HG02884 (cell line): Measurements from ENCODE around the gene NEDD4L.
"Not testable (repeated sequence)": the region's sequence is repeated elsewhere in the genome, so short reads cannot be mapped to it uniquely, and the experiment has no call there.

Experiments used
- ATAC-seq: cut with Tn5 transposase; IDR thresholded peaks from one replicate; pipeline ENCODE4 v1.9.1; 2021; ENCODE audit warnings: mild to moderate bottlenecking, moderate library complexity; ENCODE audit not compliant: unreplicated experiment

Gene NEDD4L

GRCh38 chr18:58256316-58257080, 212.5 kb downstream of the NEDD4L start:
- no peak for ATAC-seq

DNA sequence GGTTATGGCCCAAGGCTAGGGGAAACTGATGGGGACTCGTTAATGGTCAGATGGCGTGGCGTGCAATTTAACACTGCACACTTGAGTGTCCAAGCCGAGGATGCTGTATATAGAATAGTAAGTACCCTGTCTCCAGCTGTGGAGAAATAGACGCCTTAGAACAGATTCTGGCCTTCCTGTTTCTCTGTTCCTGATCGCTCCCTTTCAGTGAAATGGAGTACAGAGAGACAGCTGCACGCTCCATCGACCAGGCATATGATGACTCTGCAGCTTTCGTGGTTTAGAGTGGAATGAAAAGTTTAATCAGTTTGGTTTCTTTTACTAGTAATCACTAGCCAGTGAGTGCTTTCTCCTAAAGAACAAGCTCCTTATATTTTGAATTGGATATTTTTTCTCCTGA, 213.4 kb downstream of the NEDD4L start:
- no peak for ATAC-seq

DNA sequence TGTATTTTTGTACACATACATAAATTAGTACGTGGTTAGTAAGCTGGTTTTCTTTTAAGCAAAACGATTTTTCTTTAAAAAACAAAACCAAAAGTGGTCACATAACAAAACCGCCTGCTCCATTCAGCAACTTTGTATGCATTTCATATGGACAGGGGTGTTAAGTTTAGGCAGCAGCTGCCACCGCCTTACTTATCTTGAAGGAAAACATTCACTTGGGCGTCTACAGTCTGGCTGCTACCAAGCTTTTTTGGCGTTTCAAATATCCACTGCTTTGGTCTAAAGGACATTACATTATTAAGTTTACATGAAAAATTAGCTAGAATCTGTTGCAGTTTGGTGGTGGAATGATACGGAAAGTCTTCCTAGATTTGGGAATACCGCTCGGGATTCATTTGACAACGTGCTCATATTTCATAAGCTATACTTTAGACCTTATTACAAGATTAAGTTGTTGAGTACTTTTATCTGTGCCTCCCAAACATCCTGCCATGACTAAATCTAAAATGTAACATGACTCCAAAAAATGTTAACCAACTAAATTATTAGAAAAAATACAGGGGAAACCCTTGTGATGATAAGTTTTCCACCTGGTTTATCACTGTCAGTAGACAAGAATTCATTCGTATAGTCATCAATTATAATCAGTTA, 214.8 kb downstream of the NEDD4L start:
- ATAC-seq = no peak

DNA sequence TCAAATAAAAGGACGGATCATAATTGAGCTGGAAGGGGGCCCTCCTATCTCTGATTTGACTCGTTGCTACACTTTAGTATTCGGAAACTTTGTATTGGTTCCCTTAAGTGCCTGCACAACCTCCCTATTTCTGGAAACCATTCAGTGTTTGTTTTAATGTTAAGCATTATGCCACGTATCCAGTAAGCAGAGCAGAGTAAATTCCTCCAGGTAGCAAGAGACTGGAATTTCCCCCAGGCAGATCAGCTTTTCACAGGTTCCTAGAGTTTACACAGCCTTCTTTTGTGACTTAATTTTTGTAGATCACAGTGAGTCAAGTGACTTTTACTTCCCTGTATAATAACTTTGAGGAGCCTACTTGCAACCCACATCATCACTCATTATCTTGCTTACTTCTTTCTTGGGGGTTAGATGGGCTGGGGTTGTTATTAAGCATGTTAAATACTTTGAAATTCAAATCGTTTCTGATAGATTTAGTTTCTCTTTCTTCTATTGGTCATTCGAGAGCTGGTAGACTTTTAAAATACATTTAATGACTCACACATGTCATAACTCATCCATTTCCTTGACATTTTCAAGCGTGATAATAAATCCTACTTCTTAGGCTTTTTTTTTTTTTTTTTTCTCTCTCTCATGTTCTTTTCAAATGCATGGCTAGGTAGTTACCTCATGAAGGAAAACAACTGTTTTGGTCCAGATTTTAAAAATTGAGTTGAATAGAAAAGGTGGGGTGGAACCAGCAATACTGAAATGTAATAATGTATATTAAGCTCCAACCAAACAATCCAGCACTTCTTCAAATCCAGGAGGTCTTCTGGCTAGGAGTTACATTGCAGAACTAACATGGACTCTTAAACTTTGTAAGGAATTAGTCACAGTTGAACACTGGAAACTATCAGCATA, 219.3 kb downstream of the NEDD4L start:
- ATAC-seq = no peak

GRCh38 chr18:58264075-58264474, 220.0 kb downstream of the NEDD4L start:
- ATAC-seq = no peak

- ATAC-seq = no peak
These were observed 220.8 kb downstream of the NEDD4L start for GRCh38 chr18:58264840-58265239.

DNA sequence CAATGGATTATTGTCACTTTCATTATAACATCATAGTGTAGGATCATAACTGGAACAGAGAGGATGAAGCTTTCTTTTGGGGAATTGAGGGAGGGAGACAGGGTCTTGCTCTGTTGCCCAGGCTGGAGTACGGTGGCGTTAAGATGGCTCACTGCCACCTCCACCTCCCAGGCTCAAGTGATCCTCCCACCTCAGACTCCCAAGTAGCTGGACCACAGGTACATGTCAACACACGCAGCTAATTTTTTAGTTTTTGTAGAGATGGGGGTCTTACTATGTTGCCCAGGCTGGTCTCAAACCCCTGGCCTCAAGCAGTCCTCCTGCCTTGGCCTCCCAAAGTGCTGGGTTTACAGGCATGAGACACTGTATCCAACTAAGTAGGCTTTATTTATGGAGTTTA, 221.5 kb downstream of the NEDD4L start:
- ATAC-seq = not testable (repeated sequence)

- no peak for ATAC-seq
These were observed 222.3 kb downstream of the NEDD4L start for GRCh38 chr18:58266291-58266690.

DNA sequence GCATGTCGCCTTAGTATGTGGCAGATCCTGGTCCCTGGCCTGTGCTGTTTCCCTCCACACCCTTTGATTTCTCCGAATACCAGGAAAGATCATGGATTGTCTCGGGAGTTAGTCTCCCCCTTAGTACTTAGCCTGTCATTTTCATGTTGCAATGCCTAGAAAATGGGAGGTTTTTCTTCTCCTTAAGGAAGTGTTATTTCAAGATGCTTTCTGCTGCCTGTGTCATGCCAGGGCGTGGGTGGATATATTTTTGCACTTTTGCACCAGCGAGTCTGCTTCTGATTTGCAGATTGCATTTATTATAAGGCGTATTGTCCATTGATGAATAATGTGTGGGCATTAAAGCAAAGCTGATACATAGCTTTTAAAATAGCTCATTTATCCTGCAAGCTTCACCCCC, 223.5 kb downstream of the NEDD4L start:
- ATAC-seq = no peak

GRCh38 chr18:58268849-58269248, 224.8 kb downstream of the NEDD4L start:
- ATAC-seq = no peak

DNA sequence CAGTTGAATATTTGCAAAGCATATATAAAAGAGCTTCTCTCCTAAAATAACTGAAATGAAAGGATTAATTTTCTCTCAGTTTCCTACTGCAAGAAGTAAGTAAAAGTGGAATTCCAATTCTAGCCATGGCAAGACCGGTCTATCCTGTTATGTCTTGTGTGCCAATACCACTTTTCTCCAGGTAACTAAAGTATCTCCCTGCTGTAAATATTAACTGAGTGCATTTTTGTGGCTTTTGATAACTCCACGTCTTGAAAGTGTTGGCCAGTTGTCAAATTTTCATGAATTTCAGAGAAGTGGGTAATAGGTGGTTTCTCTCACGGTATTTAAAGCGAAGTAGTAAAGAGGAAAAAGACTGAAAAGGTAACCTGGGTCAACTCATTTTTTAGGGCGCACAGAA, 225.9 kb downstream of the NEDD4L start:
- ATAC-seq = no peak

DNA sequence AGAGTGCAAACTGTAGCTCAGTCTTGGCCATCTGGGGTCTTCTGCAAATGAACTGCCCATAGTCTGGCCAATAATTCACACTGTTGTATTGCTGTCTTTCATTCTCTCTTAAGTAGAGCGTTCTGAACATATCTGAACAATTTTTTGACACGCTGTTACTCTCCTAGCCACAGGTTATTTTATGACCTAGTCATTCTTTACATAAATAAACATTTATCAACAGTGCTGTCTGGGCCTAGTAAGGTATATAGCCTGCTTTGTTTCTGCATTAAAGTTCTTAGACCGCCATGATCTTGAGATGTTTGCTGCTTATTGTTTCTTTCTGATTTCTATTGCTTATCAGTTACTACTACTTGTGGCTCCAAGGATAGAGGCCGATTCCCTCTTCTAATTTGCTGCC, 226.4 kb downstream of the NEDD4L start:
- no peak for ATAC-seq

DNA sequence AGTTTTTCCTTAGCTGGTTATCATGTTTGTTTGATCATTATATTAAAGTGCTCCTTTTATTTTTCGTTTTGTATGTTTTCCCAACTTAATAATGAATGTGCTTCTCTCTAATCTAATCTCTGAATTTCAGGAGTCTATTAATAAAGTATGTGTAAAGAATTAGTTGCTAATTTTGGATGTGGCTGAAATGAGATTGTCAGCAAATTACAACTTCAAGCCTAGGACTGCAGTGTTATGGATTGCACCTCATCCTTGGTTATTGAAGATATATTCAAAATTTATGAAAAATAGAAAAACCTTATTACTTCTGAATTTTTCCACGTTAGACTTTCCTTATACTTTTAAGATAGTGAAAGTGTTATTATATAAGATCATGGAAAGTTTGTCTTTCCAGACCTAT, 227.7 kb downstream of the NEDD4L start:
- no peak for ATAC-seq

DNA sequence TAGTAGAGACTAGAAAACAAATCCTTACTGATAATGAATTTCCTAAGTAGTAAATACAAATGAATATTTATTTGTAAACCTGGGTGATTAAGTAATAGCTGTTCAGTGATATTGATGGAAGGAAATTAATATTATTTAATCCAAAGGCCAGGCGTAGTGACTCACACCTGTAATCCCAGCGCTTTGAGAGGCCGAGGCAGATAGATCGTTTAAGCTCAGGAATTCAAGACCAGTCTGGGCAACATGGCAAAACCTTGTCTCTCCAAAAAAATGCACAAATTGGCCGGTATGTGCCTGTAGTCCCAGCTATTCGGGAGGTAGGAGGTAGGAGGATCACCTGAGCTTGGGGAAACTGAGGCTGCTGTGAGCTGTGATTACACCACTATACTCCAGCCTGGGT, 228.2 kb downstream of the NEDD4L start:
- no peak for ATAC-seq

DNA sequence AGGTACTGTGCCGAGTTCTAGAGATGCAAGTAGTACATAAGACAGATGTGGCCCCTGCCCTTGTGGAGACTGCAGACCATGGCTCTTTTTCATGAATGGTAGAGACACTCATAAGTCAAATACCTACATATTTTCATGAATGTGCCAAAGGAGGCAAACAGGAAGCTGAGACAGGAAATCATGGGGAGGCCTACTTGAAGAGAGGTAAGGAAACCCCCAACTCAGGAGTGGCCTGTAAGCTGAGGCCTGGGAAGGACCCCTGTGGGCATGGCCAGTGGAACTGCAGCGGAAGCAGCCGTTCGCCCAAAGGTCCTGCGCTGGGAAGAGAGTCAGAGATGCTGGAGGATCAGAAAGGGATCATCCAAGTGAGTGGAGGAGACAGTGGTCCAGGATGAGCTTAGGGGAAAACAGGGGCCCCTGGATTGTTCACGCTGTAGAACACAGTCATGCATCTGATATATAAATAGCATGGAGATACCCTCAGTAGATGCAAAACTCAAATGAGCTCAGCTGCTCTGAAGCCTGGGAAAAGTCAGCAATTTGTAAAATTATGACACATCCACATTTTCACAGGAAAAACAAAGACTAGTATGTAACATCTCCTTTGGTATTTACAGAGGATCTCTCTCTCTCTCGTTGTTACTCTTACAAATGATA, 228.9 kb downstream of the NEDD4L start:
- ATAC-seq = no peak

GRCh38 chr18:58275176-58275575, 231.2 kb downstream of the NEDD4L start:
- no peak for ATAC-seq

- ATAC-seq = no peak
These were observed 233.0 kb downstream of the NEDD4L start for GRCh38 chr18:58276789-58277739.

- ATAC-seq = no peak
These were observed 235.6 kb downstream of the NEDD4L start for GRCh38 chr18:58279504-58280175.

DNA sequence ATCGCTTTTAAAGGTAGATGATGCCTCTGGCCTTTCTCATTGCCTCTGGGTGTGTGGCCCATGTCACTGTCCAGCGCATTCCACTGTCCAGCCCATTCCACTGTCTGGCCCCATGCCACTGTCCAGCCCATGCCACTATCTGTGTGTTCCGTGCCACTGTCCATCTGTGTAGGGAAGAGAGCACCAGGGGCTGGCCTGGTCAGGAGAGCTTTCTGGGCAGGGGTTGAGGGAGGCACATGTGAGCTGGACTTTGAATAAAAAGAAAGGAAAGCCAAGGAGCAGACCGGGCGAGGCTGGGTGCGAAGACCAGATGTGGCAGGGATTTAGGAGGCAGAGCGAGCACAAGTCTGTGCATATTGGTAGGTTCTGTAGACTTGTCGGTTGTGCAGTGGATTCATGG, 236.2 kb downstream of the NEDD4L start:
- ATAC-seq = no peak
